ENCODE results near the gene CNNM1. TPM values are rescaled to one million over a fixed set of nuclear protein-coding genes. Genes with fewer than 3 reads are reported as not detected.

CNNM1 gene
- total and polyA plus RNA-seq, 12 donors, result 0.01 to 0.24 (median 0.10) TPM; not detected in 4

DNA sequence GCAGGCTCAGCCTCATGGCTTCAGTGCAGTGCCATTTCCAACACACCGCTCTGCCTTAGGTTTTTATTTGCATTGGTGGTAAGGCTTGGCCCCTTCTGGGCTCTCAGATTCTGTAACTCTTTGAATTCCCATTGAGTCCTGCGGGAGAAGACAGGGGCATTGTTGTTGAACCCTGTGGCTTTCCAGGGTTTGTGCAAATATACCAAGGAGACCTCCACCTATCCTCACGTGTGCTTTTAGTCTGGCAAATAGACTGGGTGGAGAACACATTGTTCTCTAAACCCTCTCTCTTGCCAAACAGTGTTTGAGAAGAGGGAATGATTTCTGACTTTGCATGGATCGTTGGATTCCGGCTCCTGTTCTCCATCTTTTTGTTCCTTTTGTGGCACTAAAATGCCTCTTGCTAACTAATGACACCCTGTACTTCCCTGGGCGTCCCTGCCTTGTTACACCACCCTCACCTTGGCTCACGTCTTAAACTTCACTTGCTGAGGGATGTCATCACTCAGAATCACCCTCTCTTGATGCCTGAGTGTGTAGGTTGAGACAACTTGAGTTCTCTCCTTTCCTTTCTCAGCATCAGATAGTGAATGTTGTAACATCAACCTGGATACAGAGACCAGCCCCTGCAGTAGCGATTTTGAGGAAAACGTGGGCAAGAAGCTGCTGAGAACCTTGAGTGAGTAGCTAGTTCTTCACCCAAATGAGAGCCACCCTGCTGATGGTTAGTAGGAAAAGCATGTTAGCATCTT is 60.7 kb downstream of the CNNM1 start:
- peaks cover 0 to 14% (median 0%) of the 10 kb centered on the region in 9 donors for H3K36me3 ChIP-seq
- DNase-seq (no peak), ATAC-seq (no peak)
- no peaks in the 10 kb centered on the region for H3K27me3 ChIP-seq
- no peak overlapping the region for H3K27ac ChIP-seq
- TF ChIP-seq, protein P1, sequence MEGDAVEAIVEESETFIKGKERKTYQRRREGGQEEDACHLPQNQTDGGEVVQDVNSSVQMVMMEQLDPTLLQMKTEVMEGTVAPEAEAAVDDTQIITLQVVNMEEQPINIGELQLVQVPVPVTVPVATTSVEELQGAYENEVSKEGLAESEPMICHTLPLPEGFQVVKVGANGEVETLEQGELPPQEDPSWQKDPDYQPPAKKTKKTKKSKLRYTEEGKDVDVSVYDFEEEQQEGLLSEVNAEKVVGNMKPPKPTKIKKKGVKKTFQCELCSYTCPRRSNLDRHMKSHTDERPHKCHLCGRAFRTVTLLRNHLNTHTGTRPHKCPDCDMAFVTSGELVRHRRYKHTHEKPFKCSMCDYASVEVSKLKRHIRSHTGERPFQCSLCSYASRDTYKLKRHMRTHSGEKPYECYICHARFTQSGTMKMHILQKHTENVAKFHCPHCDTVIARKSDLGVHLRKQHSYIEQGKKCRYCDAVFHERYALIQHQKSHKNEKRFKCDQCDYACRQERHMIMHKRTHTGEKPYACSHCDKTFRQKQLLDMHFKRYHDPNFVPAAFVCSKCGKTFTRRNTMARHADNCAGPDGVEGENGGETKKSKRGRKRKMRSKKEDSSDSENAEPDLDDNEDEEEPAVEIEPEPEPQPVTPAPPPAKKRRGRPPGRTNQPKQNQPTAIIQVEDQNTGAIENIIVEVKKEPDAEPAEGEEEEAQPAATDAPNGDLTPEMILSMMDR (IDR thresholded peaks at IDR 0.05), result no peak
- peaks cover 0 to 52% (median 13%) of the 10 kb centered on the region in 9 donors for H3K4me1 ChIP-seq
- intact Hi-C loops (cut with DNase I), result loop anchor here in 8 of 10 donors (2.0 to 5.0 kb wide), 6 partner anchors 42 to 317 kb away; partner anchors contain the start of gene GOT1 (in 3 of the 8)
- H3K4me3 ChIP-seq, result no peak overlapping the region
- no peaks in the 10 kb centered on the region for H3K9me3 ChIP-seq
- WGBS, 2 donors, result 74 to 86% methylated on average over 9 of the region's 9 CpGs

DNA sequence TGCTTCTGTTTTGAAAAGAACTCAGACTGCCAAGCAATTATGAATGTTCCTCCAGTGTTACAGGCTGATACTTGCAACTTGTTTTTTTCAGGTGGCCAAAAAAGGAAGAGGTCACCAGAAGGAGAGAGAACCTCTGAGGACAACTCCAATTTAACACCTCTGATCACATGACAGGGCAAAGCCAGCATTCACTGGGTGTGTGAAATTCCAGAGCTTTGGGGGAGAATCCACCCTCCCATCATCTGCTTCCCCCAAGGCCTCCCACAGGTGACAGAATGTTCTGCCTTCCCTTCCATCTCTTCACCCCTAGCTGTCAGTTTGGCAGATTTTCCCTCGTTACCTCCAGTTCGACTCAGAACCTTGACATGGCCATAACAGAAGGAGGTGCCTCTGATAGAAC is 62.2 kb downstream of the CNNM1 start:
- TF ChIP-seq, protein P1 (IDR thresholded peaks at IDR 0.05), result no peak
- no peaks in the 10 kb centered on the region for H3K9me3 ChIP-seq
- H3K36me3 ChIP-seq, result peaks cover 0 to 25% (median under 1%) of the 10 kb centered on the region in 9 donors
- H3K27me3 ChIP-seq, result no peaks in the 10 kb centered on the region
- H3K4me3 ChIP-seq, result no peak overlapping the region
- intact Hi-C loops (cut with DNase I), result loop anchor here in 8 of 10 donors (2.0 to 5.0 kb wide), 5 partner anchors 41 to 316 kb away; partner anchors contain the start of gene GOT1 (in 3 of the 8)
- DNase-seq (no peak), ATAC-seq (peak in 3 of 8 donors; percentile 1 to 59 (median 4))
- peaks cover 0 to 66% (median 19%) of the 10 kb centered on the region in 9 donors for H3K4me1 ChIP-seq
- peak overlapping the region in 1 of 10 donors; percentile 4 for H3K27ac ChIP-seq
- 49 to 63% methylated on average over 2 of the region's 2 CpGs for WGBS, 2 donors

DNA sequence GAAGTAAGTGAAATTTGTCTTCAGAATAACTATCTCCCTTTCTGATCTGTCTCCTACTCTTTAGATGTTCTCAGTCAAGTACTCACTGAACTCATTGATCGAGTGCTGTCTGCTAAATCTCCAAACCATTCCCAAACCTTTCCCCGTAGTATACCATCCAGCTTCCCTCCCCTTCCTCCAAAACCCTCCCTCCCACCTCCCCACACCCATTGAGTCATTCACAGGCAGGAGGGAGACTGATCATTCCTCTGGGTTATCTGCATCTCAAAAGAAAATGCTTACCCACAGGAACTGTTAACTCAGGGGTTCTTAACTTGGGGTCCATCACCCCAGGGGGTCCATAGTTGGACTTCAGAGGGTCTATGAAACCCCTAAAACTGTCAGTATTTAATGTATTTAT is 63.9 kb downstream of the CNNM1 start:
- H3K27me3 ChIP-seq, result no peaks in the 10 kb centered on the region
- H3K9me3 ChIP-seq, result no peaks in the 10 kb centered on the region
- intact Hi-C loops (cut with DNase I), result loop anchor here (2.0 to 5.0 kb wide), 7 partner anchors 38 to 314 kb away; partner anchors contain the start of gene GOT1 (in 4 of the 10)
- ATAC-seq, result no peak
- DNase-seq, result no peak
- H3K27ac ChIP-seq, result peak overlapping the region in 1 of 10 donors; percentile 6
- TF ChIP-seq, protein P1 (IDR thresholded peaks at IDR 0.05), result no peak
- WGBS, 2 donors, result 46 to 47% methylated on average over 2 of the region's 2 CpGs
- H3K4me1 ChIP-seq, result peaks cover 0 to 67% (median 21%) of the 10 kb centered on the region in 9 donors
- peaks cover 0 to 42% (median 17%) of the 10 kb centered on the region in 9 donors for H3K36me3 ChIP-seq
- H3K4me3 ChIP-seq, result no peak overlapping the region

DNA sequence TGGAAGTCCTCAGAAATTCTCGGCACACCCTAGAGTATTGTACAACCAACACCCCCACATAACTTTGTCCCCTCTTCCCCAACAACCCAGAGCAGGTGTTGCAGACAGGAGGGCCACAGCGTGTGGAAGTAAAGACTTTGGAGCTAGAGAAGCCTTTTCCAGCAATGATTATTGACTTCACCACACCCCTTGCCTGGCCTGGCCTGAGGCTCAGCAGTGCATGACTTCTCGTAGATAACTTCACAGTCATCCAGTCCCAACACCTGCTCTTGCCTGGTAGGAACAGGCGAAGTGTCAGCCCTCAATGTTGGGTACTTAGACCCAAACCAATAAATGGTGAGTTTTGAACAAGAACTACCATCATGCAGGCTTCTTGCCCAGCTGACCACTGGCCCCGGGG is 64.5 kb downstream of the CNNM1 start:
- peaks cover 0 to 65% (median 21%) of the 10 kb centered on the region in 9 donors for H3K4me1 ChIP-seq
- intact Hi-C loops (cut with DNase I), result loop anchor here (2.0 to 5.0 kb wide), 7 partner anchors 37 to 314 kb away; partner anchors contain the start of gene GOT1 (in 5 of the 10)
- ATAC-seq, result peak in 1 of 8 donors; percentile 19

More for the DNA sequence above, 64.5 kb downstream of the CNNM1 start:
- 80% methylated on average over 5 of the region's 5 CpGs for WGBS, 2 donors
- TF ChIP-seq, protein P1 (IDR thresholded peaks at IDR 0.05), result no peak
- DNase-seq, result no peak
- Histone ChIP-seq H3K36me3 (peaks cover 0 to 48% (median 24%) of the 10 kb centered on the region in 9 donors), H3K27ac (no peak overlapping the region), H3K4me3 (no peak overlapping the region), H3K27me3 (no peaks in the 10 kb centered on the region), H3K9me3 (no peaks in the 10 kb centered on the region)
